Glutamatergic neuron (in vitro differentiated cells): ENCODE measurements around the gene AHCYL2. TPM values are rescaled to one million over a fixed set of nuclear protein-coding genes. Genes with fewer than 3 reads are reported as not detected.

ENCODE experiments used
- DNase-seq: peaks from one replicate; pipeline ENCODE4 v3.0.0; 2022
- H3K27ac Mint-ChIP-seq: one replicate; pipeline ENCODE4 v1.8.0; 2020; ENCODE audit warnings: mild to moderate bottlenecking, mixed read lengths, inconsistent platforms; ENCODE audit not compliant: unreplicated experiment
- H3K27me3 Mint-ChIP-seq: one replicate; pipeline ENCODE4 v1.8.0; 2020; ENCODE audit warnings: mild to moderate bottlenecking, moderate library complexity, mixed read lengths, inconsistent platforms; ENCODE audit not compliant: unreplicated experiment
- H3K36me3 Mint-ChIP-seq: one replicate; pipeline ENCODE4 v1.8.0; 2020; ENCODE audit warnings: mild to moderate bottlenecking, mixed read lengths, inconsistent platforms; ENCODE audit not compliant: unreplicated experiment
- H3K4me1 Mint-ChIP-seq: one replicate; pipeline ENCODE4 v1.8.0; 2020; ENCODE audit warnings: mild to moderate bottlenecking, low read depth, mixed read lengths, inconsistent platforms; ENCODE audit not compliant: unreplicated experiment
- H3K4me3 Mint-ChIP-seq: one replicate; pipeline ENCODE4 v1.8.0; 2020; ENCODE audit warnings: mild to moderate bottlenecking, mixed read lengths, inconsistent platforms; ENCODE audit not compliant: unreplicated experiment
- H3K9me3 Mint-ChIP-seq: one replicate; pipeline ENCODE4 v1.8.0; 2020; ENCODE audit warnings: mild to moderate bottlenecking, moderate library complexity, mixed read lengths, inconsistent platforms; ENCODE audit not compliant: unreplicated experiment
- total RNA-seq: library from RNA; stranded (reverse); fragmentation: NEBNext Ultra II Directional; extraction: Animal tissue kit (Norgen Biotek cat#: 25700); gene quantifications from one replicate; pipeline ENCODE4 v1.2.1, GENCODE V29; 2021; ENCODE audit not compliant: unreplicated experiment
- TF ChIP-seq, protein P1 (sequence below): fragments of 200-600 bp; sonication (generic); IDR thresholded peaks from one replicate; pipeline ENCODE4 v1.5.0; 2021; ENCODE audit not compliant: partially characterized antibody, unreplicated experiment

Gene AHCYL2
- total RNA-seq, 1 donor from 2014 or later: 16.8 TPM

DNA sequence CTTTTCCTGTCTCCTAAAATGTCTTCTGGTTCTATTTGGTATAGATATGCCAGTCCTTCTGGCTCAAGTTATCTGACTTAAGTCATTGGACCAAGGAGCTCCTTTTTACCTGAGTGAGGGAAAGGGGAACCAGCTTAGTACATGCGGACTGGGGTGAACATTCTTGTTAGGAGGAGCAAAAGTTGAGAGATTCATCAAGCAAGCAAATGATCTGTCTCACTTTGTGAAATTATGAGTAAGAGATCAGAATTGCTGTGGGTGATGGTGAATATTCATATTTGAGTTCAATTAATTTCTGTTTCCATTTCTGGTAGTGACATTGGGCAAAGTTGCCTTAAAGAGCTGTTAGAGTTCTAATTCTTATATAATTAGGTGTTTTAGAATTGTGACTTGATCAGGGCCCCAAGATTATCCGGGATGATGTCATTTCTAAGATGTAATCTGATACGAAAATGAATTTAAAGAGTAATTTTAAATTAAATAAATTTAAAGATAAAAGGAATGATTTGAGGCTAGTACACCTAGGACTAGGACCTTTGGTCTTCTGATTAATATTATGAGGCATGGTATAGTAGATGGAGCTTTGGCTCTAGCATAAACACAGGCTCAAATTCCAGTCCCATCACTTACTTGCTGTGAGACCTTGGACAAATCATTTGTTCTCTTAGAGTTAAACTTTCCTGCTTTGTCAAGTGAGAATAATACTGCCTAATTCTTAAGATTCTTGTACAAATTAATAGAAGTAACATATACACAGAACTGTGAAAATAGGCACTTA, 149.0 kb downstream of the AHCYL2 start:
- Mint-ChIP-seq H3K27ac (no peak overlapping the region), H3K36me3 (no peaks in the 10 kb centered on the region), H3K9me3 (no peaks in the 10 kb centered on the region), H3K27me3 (no peaks in the 10 kb centered on the region), H3K4me1 (peaks cover 9% of the 10 kb centered on the region), H3K4me3 (no peak overlapping the region)
- TF ChIP-seq, protein P1, sequence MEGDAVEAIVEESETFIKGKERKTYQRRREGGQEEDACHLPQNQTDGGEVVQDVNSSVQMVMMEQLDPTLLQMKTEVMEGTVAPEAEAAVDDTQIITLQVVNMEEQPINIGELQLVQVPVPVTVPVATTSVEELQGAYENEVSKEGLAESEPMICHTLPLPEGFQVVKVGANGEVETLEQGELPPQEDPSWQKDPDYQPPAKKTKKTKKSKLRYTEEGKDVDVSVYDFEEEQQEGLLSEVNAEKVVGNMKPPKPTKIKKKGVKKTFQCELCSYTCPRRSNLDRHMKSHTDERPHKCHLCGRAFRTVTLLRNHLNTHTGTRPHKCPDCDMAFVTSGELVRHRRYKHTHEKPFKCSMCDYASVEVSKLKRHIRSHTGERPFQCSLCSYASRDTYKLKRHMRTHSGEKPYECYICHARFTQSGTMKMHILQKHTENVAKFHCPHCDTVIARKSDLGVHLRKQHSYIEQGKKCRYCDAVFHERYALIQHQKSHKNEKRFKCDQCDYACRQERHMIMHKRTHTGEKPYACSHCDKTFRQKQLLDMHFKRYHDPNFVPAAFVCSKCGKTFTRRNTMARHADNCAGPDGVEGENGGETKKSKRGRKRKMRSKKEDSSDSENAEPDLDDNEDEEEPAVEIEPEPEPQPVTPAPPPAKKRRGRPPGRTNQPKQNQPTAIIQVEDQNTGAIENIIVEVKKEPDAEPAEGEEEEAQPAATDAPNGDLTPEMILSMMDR: no peak
- no peak for DNase-seq

DNA sequence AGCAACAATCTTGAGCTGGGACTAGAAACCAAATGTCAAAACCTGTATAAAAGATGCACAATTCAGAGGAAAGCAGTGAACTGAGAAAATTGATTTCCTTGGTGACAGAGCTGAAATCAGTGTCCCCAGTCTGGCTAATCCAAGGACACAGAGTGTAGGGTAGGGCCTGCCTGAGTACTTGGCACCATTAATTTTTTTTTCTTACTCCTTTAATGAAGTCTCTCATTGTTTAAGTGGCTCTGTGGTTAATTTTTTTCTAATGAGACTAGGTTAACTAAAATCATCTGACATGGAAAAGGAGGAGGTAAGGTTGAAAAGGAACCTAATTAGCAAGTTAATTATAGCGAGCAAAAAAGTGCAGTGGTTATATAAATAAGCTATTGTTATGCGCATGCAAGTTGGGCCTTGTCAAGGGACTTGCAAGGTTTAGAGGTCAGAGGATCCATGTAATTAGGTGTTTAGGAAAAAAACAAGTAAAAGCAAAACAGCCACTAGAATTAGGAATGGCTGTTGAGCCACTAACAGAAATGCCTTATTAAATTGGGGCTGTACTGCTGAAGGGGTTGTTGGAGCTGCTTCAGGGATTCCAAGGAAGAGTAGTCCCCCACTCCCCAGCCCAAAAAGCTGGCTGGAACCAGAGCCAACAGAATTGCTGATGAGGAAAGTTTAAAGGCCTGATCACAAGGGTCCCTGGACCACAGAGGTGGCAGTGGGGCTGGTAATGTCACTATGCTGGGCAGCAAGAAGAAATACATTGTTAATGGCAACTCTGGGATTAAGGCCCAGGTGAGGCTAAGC, 150.5 kb downstream of the AHCYL2 start:
- Mint-ChIP-seq H3K27ac (no peak overlapping the region), H3K36me3 (no peaks in the 10 kb centered on the region), H3K9me3 (no peaks in the 10 kb centered on the region), H3K4me1 (peaks cover 9% of the 10 kb centered on the region), H3K27me3 (no peaks in the 10 kb centered on the region), H3K4me3 (no peak overlapping the region)
- DNase-seq: no peak
- TF ChIP-seq, protein P1: no peak

DNA sequence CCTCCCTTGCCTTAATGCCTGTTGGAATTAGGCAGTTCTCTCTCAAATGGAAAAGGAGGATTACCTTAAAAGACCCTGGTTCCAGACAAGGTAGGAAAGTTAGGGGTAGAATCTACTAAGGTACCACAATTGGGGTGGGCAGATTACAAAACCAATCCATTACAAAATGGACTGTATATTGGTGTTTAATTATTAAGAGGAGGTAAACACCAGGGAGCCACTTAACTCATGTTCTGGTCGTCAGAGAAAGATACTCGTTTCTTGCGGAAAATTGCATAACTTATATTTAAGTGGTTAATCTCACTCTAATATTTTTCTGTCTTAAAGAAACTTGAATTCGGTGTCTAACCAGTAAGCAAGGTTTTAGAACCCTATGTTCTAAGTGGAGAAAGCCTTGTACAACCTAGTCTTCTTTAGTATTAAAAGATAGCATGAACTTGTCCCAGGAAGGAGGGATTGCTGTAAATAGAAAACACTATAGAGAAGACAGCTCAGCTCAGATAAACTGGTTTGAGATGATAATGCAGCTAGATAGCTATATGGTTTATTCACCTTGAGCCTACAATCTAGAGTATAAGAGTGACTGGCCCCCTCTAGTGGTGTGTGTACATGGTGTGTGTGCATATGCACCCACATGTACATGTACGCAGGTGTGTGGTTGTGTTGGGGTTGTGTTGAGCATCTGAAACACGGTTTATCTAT, 151.4 kb downstream of the AHCYL2 start:
- DNase-seq: peak; percentile 34
- H3K9me3 Mint-ChIP-seq: no peaks in the 10 kb centered on the region
- H3K27me3 Mint-ChIP-seq: no peaks in the 10 kb centered on the region
- H3K4me3 Mint-ChIP-seq: no peak overlapping the region
- H3K36me3 Mint-ChIP-seq: no peaks in the 10 kb centered on the region
- H3K4me1 Mint-ChIP-seq: peaks cover 6% of the 10 kb centered on the region
- H3K27ac Mint-ChIP-seq: no peak overlapping the region
- TF ChIP-seq, protein P1: peak; percentile 63

DNA sequence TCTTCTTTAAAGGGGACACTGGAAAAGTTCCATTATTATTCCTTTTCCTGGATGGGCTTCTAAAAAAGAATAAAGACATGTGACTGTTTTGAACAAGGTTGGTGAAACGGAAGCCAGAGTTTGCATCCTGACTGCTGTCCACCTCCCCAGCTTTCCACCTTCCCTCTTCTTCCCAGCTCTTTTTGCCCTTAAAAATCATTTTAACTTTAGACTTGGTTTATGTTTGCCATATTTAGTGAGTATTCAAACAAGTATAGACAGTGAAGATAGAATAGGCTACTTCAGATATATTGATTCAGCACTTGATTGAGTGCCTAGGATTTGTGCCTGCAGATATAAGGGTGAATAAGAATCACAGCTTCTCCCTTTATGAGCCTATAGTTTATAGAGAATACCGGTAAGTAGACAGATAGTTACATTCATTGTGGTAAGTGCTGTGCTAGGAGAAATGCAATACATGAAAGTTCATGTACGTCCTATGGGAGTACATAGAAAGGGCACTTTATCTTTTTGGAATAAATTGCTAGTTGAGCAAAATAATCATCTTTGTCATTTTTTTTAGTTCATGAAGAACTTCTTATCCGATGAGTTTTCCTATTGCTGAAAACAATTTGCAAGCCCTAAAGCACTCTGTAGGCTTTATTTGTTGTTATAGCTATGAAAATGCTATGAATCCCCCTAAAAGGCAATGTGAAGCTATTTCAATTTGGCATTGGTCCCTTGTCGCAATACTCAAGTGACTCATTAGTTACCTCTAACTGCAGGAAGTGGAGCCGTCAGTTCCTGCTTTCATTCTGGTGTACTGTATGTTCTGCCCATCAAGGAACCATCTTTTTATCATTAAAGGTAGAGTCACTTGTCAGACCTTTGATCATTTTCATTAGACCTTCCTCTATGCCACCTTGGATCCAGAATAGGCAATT, 152.2 kb downstream of the AHCYL2 start:
- no peaks in the 10 kb centered on the region for H3K27me3 Mint-ChIP-seq
- H3K4me3 Mint-ChIP-seq: no peak overlapping the region
- no peak overlapping the region for H3K27ac Mint-ChIP-seq
- no peaks in the 10 kb centered on the region for H3K36me3 Mint-ChIP-seq
- no peaks in the 10 kb centered on the region for H3K9me3 Mint-ChIP-seq
- TF ChIP-seq, protein P1: no peak
- H3K4me1 Mint-ChIP-seq: peaks cover 5% of the 10 kb centered on the region
- DNase-seq: no peak
